A549 (cell line): Measurements from ENCODE around the gene NAA16. TPM values are rescaled to one million over a fixed set of nuclear protein-coding genes. Genes with fewer than 3 reads are reported as not detected.

Source experiments
- ATAC-seq, 2 experiments: fragments of 200-7000 bp in 1 of 2; fragments of >200 bp in 1 of 2; cut with Nextera tagmentation in 1 of 2; cut with Tn5 transposase in 1 of 2; 3 replicates each; pipeline versions ENCODE4 v1.8.0 to v1.9.1; 2018 to 2020; ENCODE audit warnings: mild to moderate bottlenecking in 1 of 2, moderate library complexity in 1 of 2
- CTCF ChIA-PET: fragments of 300-600 bp; sonication (Branson Sonifier 250); formaldehyde crosslinking; extraction: SDS; loops from one replicate; lab custom pipeline; 2021; ENCODE audit warnings: antibody characterized with exemption, inconsistent platforms; lab: Yijun Ruan, JAX
- POLR2A ChIA-PET: fragments of 350-600 bp; formaldehyde crosslinking; extraction: SDS; loops from one replicate; lab custom pipeline; 2021; ENCODE audit warnings: antibody characterized with exemption, inconsistent platforms; lab: Yijun Ruan, JAX
- DNase-seq, 2 experiments: peaks; one replicate each; pipeline versions ENCODE4 v3.0.0 to v3.0.0-alpha.2; 2011 to 2016; ENCODE audit warnings: low read depth in 1 of 2, low spot score in 1 of 2
- FAIRE-seq: peaks from 2 replicates; lab custom pipeline; 2011; peaks lifted over from hg19 to GRCh38; lab: Jason Lieb, UNC
- H3K27ac ChIP-seq, 2 experiments: fragments of >200 bp; sonication (Bioruptor Twin); formaldehyde crosslinking; 3 replicates each; pipeline ENCODE4 v1.5.1; 2016 to 2017
- H3K4me1 ChIP-seq: fragments of >200 bp; sonication (Bioruptor Twin); formaldehyde crosslinking; 3 replicates; pipeline ENCODE4 v1.6.1; 2016
- H3K4me2 ChIP-seq: fragments of >200 bp; sonication (Bioruptor Twin); formaldehyde crosslinking; 3 replicates; pipeline ENCODE4 v1.6.1; 2016
- H3K4me3 ChIP-seq: fragments of >200 bp; sonication (Bioruptor Twin); formaldehyde crosslinking; 3 replicates; pipeline ENCODE4 v1.5.1; 2016
- H3K9me3 ChIP-seq: fragments of >200 bp; sonication (Bioruptor Twin); formaldehyde crosslinking; 3 replicates; pipeline ENCODE4 v1.6.1; 2016
- CHD4 ChIP-seq: fragments of 200-600 bp; sonication (generic); IDR thresholded peaks from 2 replicates; pipeline ENCODE4 v1.6.1; 2016; ENCODE audit warnings: antibody characterized with exemption, mild to moderate bottlenecking, borderline replicate concordance
- EHF ChIP-seq: fragments of 250-450 bp; sonication (Bioruptor Pico); IDR thresholded peaks from 2 replicates; pipeline ENCODE4 v1.5.0; 2020; ENCODE audit warnings: mild to moderate bottlenecking
- ESRRA ChIP-seq: fragments of 150-350 bp; IDR thresholded peaks from 2 replicates; pipeline ENCODE4 v1.6.1; 2014; ENCODE audit warnings: mild to moderate bottlenecking, low read length, borderline replicate concordance
- FOSB ChIP-seq: fragments of 250-450 bp; sonication (Bioruptor Pico); IDR thresholded peaks from 2 replicates; pipeline ENCODE4 v1.5.0; 2020; ENCODE audit warnings: mild to moderate bottlenecking, moderate library complexity
- GATA3 ChIP-seq: IDR thresholded peaks from 2 replicates; pipeline ENCODE4 v1.6.1; 2012; ENCODE audit warnings: borderline replicate concordance
- HDAC2 ChIP-seq: fragments of 200-600 bp; sonication (generic); IDR thresholded peaks from 2 replicates; pipeline ENCODE4 v1.6.1; 2016
- HOXB5 ChIP-seq: fragments of 250-450 bp; sonication (Bioruptor Pico); IDR thresholded peaks from 2 replicates; pipeline ENCODE4 v1.5.0; 2020; ENCODE audit warnings: mild to moderate bottlenecking, moderate library complexity
- JUNB ChIP-seq: fragments of >200 bp; sonication (Bioruptor Twin); formaldehyde crosslinking; IDR thresholded peaks from 2 replicates; pipeline ENCODE4 v1.6.1; 2016
- KDM5A ChIP-seq: fragments of 200-600 bp; sonication (generic); IDR thresholded peaks from 2 replicates; pipeline ENCODE4 v1.6.1; 2016; ENCODE audit warnings: antibody characterized with exemption, mild to moderate bottlenecking
- MAFK ChIP-seq: fragments of 450-650 bp; IDR thresholded peaks from 2 replicates; pipeline ENCODE4 v1.6.1; 2014; ENCODE audit not compliant: partially characterized antibody
- MYC ChIP-seq: IDR thresholded peaks from 2 replicates; pipeline ENCODE4 v1.6.1; 2012; ENCODE audit warnings: mild to moderate bottlenecking, inconsistent platforms, low read length, improper control_type of control experiment, borderline replicate concordance
- NR3C1 ChIP-seq: fragments of >200 bp; sonication (Bioruptor Twin); formaldehyde crosslinking; IDR thresholded peaks from 3 replicates; pipeline ENCODE4 v1.6.1; 2017
- PHF8 ChIP-seq: fragments of 200-600 bp; sonication (generic); IDR thresholded peaks from 2 replicates; pipeline ENCODE4 v1.6.1; 2016; ENCODE audit warnings: low read depth, mild to moderate bottlenecking, antibody characterized with exemption, moderate library complexity, borderline replicate concordance
- POLR2A ChIP-seq: IDR thresholded peaks from 2 replicates; pipeline ENCODE4 v1.6.1; 2012; ENCODE audit warnings: mild to moderate bottlenecking, low read length
- RARB ChIP-seq: fragments of 250-450 bp; sonication (Bioruptor Pico); IDR thresholded peaks from 2 replicates; pipeline ENCODE4 v1.8.0; 2021; ENCODE audit warnings: mild to moderate bottlenecking, moderate library complexity
- RCOR1 ChIP-seq: fragments of 150-350 bp; IDR thresholded peaks from 2 replicates; pipeline ENCODE4 v1.6.1; 2014; ENCODE audit warnings: antibody characterized with exemption, low read length, low read depth
- RFX5 ChIP-seq: fragments of 450-650 bp; IDR thresholded peaks from 2 replicates; pipeline ENCODE4 v1.7.1; 2014; ENCODE audit warnings: antibody characterized with exemption, mild to moderate bottlenecking, moderate library complexity
- TFCP2L1 ChIP-seq: fragments of 250-450 bp; sonication (Bioruptor Pico); IDR thresholded peaks from 2 replicates; pipeline ENCODE4 v1.5.0; 2021; ENCODE audit warnings: mild to moderate bottlenecking
- ZFP36 ChIP-seq: fragments of 450-650 bp; IDR thresholded peaks from 2 replicates; pipeline ENCODE4 v1.6.1; 2014; ENCODE audit warnings: borderline replicate concordance; ENCODE audit not compliant: partially characterized antibody
- ZNF302 ChIP-seq: fragments of 250-450 bp; sonication (Bioruptor Pico); IDR thresholded peaks from 2 replicates; pipeline ENCODE4 v1.9.0; 2021; ENCODE audit warnings: inconsistent platforms, mild to moderate bottlenecking, moderate library complexity
- ZSCAN20 ChIP-seq: fragments of 250-450 bp; sonication (Bioruptor Pico); IDR thresholded peaks from 2 replicates; pipeline ENCODE4 v1.8.0; 2022; ENCODE audit warnings: mild to moderate bottlenecking, moderate library complexity
- WGBS: methylation state at CpG from one replicate; pipeline ENCODE4 v1.1.6; 2017; ENCODE audit errors: missing lambda C conversion rate; 5-methylcytosine and 5-hydroxymethylcytosine counted together
- polyA plus RNA-seq, 4 experiments: library from polyadenylated mRNA; depleted of rRNA in 3 of 4; stranded (reverse); fragments of >200 nt; fragmentation: RNase III in 1 of 4; extraction: RNeasy Plus Mini Kit Qiagen cat#74134 plus additional on column Dnase treatment in 1 of 4; gene quantifications; 2 replicates in 3 of 4; 3 replicates in 1 of 4; pipeline ENCODE4 v1.2.3, GENCODE V29; 2011 to 2017
- TF ChIP-seq, protein P1 (sequence below): fragments of 200-600 bp; sonication (generic); IDR thresholded peaks from 2 replicates; pipeline ENCODE4 v1.6.1; 2016; ENCODE audit warnings: antibody characterized with exemption, mild to moderate bottlenecking, moderate library complexity
- TF ChIP-seq, protein P2 (sequence below): IDR thresholded peaks from 2 replicates; pipeline ENCODE4 v1.6.1; 2012
- TF ChIP-seq, protein P3 (sequence below): IDR thresholded peaks from 2 replicates; pipeline ENCODE4 v1.6.1; 2012
- TF ChIP-seq, protein P4 (sequence below): IDR thresholded peaks from 2 replicates; pipeline ENCODE4 v1.6.1; 2012; ENCODE audit warnings: low read depth, borderline replicate concordance

The NAA16 gene
- polyA plus RNA-seq, 2 of the 4 experiments (the other 2 are of a cell fraction) = 10.5 to 18.8 TPM

DNA sequence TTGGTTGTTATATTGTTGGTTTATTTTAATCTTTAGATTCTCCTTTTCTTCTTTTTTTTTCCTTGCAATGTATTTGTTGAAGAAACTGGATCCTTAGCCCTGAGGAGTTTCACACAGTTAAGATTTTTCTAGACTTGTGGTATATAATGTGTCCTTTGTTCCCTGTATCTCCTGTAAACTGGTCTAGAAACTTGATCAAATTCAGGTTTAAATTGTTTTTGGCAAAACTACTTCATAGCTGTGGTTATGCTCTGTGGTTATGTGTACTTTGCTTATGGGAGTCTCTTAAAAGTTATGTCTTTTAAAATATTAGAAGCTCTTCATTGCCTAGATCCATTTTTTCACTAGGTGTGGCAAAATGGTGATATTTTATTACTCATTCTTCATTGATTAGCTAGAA lies 44.0 kb upstream of the NAA16 start:
- POLR2A ChIA-PET = no interaction called here
- CTCF ChIA-PET = interaction anchor here (0.9 kb wide), 1 partner anchor 213 kb away, joined by 3 read pairs; no protein-coding TSS in a partner anchor
- peaks cover 17% of the 10 kb centered on the region; the same call in 2 of the 3 replicates for H3K9me3 ChIP-seq
- H3K4me3 ChIP-seq = no peak overlapping the region
- no peak overlapping the region for H3K4me2 ChIP-seq
- TF ChIP-seq, protein P1, sequence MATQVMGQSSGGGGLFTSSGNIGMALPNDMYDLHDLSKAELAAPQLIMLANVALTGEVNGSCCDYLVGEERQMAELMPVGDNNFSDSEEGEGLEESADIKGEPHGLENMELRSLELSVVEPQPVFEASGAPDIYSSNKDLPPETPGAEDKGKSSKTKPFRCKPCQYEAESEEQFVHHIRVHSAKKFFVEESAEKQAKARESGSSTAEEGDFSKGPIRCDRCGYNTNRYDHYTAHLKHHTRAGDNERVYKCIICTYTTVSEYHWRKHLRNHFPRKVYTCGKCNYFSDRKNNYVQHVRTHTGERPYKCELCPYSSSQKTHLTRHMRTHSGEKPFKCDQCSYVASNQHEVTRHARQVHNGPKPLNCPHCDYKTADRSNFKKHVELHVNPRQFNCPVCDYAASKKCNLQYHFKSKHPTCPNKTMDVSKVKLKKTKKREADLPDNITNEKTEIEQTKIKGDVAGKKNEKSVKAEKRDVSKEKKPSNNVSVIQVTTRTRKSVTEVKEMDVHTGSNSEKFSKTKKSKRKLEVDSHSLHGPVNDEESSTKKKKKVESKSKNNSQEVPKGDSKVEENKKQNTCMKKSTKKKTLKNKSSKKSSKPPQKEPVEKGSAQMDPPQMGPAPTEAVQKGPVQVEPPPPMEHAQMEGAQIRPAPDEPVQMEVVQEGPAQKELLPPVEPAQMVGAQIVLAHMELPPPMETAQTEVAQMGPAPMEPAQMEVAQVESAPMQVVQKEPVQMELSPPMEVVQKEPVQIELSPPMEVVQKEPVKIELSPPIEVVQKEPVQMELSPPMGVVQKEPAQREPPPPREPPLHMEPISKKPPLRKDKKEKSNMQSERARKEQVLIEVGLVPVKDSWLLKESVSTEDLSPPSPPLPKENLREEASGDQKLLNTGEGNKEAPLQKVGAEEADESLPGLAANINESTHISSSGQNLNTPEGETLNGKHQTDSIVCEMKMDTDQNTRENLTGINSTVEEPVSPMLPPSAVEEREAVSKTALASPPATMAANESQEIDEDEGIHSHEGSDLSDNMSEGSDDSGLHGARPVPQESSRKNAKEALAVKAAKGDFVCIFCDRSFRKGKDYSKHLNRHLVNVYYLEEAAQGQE = no peak
- TF ChIP-seq KDM5A = no peak
- TF ChIP-seq, protein P2, sequence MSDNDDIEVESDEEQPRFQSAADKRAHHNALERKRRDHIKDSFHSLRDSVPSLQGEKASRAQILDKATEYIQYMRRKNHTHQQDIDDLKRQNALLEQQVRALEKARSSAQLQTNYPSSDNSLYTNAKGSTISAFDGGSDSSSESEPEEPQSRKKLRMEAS = no peak
- TF ChIP-seq NR3C1 = no peak
- TF ChIP-seq RFX5 = no peak
- no peak for TF ChIP-seq POLR2A
- TF ChIP-seq, protein P3, sequence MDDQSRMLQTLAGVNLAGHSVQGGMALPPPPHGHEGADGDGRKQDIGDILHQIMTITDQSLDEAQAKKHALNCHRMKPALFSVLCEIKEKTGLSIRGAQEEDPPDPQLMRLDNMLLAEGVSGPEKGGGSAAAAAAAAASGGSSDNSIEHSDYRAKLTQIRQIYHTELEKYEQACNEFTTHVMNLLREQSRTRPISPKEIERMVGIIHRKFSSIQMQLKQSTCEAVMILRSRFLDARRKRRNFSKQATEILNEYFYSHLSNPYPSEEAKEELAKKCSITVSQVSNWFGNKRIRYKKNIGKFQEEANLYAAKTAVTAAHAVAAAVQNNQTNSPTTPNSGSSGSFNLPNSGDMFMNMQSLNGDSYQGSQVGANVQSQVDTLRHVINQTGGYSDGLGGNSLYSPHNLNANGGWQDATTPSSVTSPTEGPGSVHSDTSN = no peak
- no peak for TF ChIP-seq RARB (CRISPR knock-in tag)
- TF ChIP-seq, all 56 proteins: peak for 0
- FAIRE-seq (no peak), DNase-seq (no peak), ATAC-seq (no peak)
- Histone ChIP-seq H3K4me1 (no peaks in the 10 kb centered on the region), H3K27ac (no peak overlapping the region)

DNA sequence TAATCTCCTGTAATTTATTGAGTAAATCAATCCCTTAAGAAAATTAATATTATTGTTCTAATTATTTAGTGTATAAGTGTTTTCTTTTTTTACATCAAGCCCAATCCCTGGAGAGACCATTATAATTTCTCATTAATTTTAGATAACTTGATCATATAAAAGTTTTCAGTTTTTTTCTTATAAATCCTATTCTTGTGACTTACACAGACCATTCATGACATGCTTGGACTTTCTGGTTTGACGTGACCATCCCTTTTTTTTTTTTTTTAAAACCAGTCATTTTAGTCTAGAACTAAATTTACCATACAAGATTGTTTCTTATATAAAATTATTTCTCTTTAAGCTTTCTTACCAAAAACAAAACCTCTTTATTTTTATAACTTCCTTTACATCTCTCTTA lies 42.3 kb upstream of the NAA16 start:
- ChIA-PET POLR2A (no interaction called here), CTCF (interaction anchor here (0.6 kb wide), 1 partner anchor 207 kb away, joined by 3 read pairs; no protein-coding TSS in a partner anchor)
- Histone ChIP-seq H3K27ac (no peak overlapping the region), H3K4me2 (no peak overlapping the region), H3K4me1 (0 out of 3 replicates have a peak, but pooled peaks cover under 1% of the 10 kb centered on the region), H3K4me3 (no peak overlapping the region), H3K9me3 (peaks cover 17% of the 10 kb centered on the region; the same call in 2 of the 3 replicates)
- no peak for TF ChIP-seq JUNB
- peak; percentile 95 for TF ChIP-seq ZFP36
- FAIRE-seq = no peak
- 22% methylated on average over 1 of the region's 1 CpG for WGBS
- no peak for ATAC-seq
- peak in 1 of 2 experiments; percentile 56 for DNase-seq

DNA sequence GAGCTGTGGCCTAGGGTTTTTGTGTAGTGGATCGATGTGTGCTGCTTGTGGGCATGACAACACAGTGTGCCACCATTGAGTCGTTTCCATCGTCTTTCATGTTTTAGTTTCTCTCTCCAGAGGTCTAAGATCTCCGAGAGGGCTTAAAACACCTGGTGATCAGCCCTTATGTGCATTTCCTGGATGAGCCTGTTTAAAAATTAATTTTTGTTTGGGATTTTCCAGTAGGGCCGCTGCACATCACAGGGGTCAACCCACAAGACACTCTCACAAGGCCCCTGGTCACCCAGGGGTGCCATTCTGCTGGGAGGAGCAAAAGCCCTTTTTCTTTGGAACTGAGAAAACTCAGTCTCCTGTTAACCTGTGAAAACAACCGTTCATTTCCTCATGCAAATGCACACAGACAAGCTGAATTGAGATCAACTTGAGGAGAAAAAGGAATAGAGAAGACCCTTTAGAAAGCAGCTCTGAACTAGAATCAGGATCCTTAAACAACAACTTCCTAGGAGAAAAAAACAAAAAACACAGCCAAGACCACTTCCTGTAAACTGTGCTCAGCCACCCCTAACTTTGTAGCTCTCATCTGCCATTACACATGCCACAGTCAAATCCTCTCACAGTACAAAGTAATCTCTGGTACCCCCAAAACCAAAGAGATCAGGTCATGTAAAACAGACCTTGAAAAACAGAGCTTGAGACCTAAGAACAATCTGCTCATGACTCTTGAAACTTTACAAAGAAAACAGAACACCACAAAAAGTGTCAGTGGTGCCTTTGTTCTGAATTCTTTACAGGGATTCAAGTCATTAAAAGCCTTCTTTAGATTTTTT lies 39.4 kb upstream of the NAA16 start:
- no peak for TF ChIP-seq TFCP2L1
- TF ChIP-seq ZNF302 (CRISPR knock-in tag) = no peak
- TF ChIP-seq, all 56 proteins: peak for 0
- ATAC-seq (no peak), DNase-seq (no peak), FAIRE-seq (no peak)
- ChIA-PET POLR2A (no interaction called here), CTCF (no interaction called here)
- WGBS = 52% methylated on average over 6 of the region's 6 CpGs
- no peak overlapping the region for H3K4me3 ChIP-seq
- peaks cover 17% of the 10 kb centered on the region; the same call in 2 of the 3 replicates for H3K9me3 ChIP-seq
- no peak overlapping the region for H3K27ac ChIP-seq
- no peak overlapping the region for H3K4me2 ChIP-seq
- H3K4me1 ChIP-seq = 0 out of 3 replicates have a peak, but pooled peaks cover 3% of the 10 kb centered on the region

DNA sequence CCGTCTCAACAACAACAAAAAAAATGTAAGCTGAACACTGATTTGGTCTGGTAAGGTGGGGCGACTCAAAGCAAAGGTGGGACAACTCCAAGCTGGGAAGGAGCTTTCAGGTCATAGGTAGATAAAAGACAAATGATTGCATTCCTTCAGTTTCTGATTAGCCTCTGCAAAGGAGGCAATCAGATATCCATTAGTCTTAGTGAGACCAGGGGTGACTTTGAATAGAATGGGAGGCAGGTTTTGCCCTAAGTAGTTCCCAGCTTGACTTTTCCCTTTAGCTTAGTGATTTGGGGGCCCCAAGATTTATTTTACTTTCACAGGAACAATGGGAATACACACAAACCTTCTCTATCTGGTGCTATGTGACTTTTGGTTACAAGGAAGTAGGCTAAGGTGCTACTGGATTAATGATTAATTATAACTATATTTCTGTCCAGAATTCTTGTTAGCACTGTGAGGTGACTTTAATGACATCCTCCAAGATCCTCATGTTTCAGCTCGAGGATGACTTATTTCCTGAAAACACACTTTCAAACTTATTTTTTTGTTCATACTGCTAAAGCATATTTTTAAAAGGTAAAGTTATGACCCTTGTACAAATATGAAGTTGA lies 37.1 kb upstream of the NAA16 start:
- CTCF ChIA-PET = interaction anchor here (0.6 to 1.2 kb wide), 6 partner anchors 8 to 219 kb away, joined by 3 to 4 read pairs (median 3); no protein-coding TSS in a partner anchor
- Histone ChIP-seq H3K27ac (no peak overlapping the region), H3K4me1 (0 out of 3 replicates have a peak, but pooled peaks cover 3% of the 10 kb centered on the region), H3K4me3 (no peak overlapping the region), H3K4me2 (peak overlapping the region; percentile 43), H3K9me3 (peaks cover 5% of the 10 kb centered on the region; the same call in 2 of the 3 replicates)
- 61% methylated on average over 3 of the region's 3 CpGs for WGBS
- ATAC-seq (no peak), DNase-seq (peak in 1 of 2 experiments; percentile 9), FAIRE-seq (no peak)
- POLR2A ChIA-PET = no interaction called here
- no peak for TF ChIP-seq HOXB5 (CRISPR knock-in tag)
- no peak for TF ChIP-seq PHF8
- no peak for TF ChIP-seq EHF (CRISPR knock-in tag)
- no peak for TF ChIP-seq CHD4
- TF ChIP-seq FOSB (CRISPR knock-in tag) = no peak
- no peak for TF ChIP-seq ZNF302 (CRISPR knock-in tag)
- no peak for TF ChIP-seq ESRRA
- TF ChIP-seq RFX5 = no peak
- no peak for TF ChIP-seq GATA3
- no peak for TF ChIP-seq RCOR1
- TF ChIP-seq, protein P4, sequence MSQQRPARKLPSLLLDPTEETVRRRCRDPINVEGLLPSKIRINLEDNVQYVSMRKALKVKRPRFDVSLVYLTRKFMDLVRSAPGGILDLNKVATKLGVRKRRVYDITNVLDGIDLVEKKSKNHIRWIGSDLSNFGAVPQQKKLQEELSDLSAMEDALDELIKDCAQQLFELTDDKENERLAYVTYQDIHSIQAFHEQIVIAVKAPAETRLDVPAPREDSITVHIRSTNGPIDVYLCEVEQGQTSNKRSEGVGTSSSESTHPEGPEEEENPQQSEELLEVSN = no peak
- no peak for TF ChIP-seq HDAC2
- TF ChIP-seq ZSCAN20 (CRISPR knock-in tag) = no peak
- no peak for TF ChIP-seq MAFK
- no peak for TF ChIP-seq MYC
